Tongue (tissue), 2 donors: ENCODE results near the gene INSYN2A. TPM values are rescaled to one million over a fixed set of nuclear protein-coding genes. Genes with fewer than 3 reads are reported as not detected.
A peak's percentile ranks its signal among the peaks of the same experiment; 100 is the strongest.

Source experiments
- DNase-seq: peaks from one replicate; pipeline ENCODE4 v3.0.0-alpha.2; 2015
- total RNA-seq: library from RNA; depleted of rRNA; stranded (reverse); fragments of >200 nt; gene quantifications from one replicate; pipeline ENCODE4 v1.2.3, GENCODE V29; 2014

INSYN2A gene
- total RNA-seq, 1 donor from 2014 or later, result 0.51 TPM

- no peak for DNase-seq
Measured at GRCh38 chr10:127151981-127152699, 44.3 kb downstream of the INSYN2A start.

GRCh38 chr10:127151541-127151940, 44.9 kb downstream of the INSYN2A start:
- no peak for DNase-seq

GRCh38 chr10:127150136-127150535, 46.3 kb downstream of the INSYN2A start:
- no peak for DNase-seq

GRCh38 chr10:127149501-127150081, 46.8 kb downstream of the INSYN2A start:
- peak; percentile 40 for DNase-seq

- no peak for DNase-seq
Measured at GRCh38 chr10:127148933-127149220, 47.5 kb downstream of the INSYN2A start.

- DNase-seq, result no peak
Measured at GRCh38 chr10:127148066-127148932, 48.1 kb downstream of the INSYN2A start.

GRCh38 chr10:127146661-127147060, 49.7 kb downstream of the INSYN2A start:
- DNase-seq, result no peak
